AG08395 (cell line): ENCODE measurements around the gene THADA.

Source experiments
- DNase-seq: peaks from one replicate; pipeline ENCODE4 v3.0.0; 2012; ENCODE audit warnings: mixed read lengths, low spot score

THADA gene

DNA sequence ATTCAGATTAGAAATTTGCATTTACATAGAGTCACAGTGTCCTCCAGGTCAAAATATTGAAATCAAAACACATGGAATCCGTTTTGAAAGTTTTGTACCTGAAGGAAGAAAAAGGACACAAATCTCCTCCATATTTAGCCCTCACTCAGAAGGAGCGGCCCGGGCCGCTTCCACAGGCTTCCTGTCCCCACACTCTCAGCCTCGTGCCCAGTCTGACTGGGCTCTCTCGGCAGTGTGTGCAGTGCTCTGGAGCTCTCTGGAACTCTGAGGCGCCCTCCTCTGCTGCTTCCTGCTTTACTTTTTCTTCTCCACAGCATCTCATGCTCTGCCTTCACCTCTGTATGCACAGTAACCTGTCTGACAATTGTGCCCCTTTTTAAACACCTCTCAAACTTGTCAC lies 347.2 kb downstream of the THADA start:
- DNase-seq: no peak

DNA sequence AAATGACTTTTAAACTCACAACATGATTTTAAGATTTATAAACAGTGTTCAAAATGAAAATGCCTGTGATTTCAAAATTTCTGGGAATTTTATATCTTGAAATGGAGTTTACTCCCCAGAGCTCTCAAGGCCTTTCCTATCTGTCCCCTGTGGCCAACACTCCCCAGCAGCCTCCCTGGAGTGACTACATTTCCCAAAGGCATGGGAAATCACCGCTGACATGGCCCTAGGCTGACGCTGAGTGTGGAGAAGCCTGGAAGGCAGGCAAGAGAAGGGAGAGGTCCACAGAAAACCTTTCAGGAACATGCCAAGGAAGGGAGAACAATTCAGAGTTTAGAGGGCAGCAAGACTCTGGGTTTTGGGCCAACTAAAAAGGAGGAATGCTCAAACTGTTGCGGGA lies 349.2 kb downstream of the THADA start:
- DNase-seq: no peak

DNA sequence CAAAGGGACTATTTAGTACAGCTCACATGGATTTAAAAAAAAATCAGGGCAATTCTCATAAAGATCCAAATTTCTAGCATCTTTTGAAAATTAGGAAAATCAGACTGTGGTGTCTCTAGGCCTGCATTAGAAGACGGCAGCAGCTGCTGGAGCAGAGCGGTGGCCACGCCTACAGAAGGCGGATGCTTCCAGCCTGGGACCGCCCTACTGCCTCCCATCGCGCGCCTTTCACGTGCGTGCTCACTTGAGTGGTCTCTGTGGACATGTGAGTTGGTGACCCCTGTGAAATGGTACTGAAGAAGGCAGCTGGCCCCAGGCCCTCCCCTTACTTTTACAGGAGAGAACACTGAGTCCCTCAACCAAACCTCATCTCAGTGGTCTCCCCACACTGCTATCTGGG lies 354.3 kb downstream of the THADA start:
- no peak for DNase-seq

DNA sequence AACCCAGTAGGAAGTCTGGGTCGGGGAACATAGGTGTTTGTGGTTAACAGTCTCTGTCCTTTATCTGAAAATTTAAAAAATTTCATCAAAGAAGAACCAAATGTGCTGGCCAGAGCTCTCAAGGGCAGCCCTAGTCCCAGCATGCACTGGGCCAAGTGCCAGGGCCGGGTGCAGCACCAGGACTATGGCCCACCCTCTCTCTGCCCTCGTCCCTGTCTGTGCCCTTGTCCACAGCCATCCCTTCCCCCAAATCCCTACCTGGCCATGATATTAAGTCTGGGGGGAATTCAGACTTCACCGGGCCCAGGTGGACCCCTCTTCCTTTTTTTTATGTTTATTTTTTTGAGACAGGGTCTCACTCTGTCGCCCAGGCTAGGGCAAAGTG lies 355.1 kb downstream of the THADA start:
- DNase-seq: no peak

DNA sequence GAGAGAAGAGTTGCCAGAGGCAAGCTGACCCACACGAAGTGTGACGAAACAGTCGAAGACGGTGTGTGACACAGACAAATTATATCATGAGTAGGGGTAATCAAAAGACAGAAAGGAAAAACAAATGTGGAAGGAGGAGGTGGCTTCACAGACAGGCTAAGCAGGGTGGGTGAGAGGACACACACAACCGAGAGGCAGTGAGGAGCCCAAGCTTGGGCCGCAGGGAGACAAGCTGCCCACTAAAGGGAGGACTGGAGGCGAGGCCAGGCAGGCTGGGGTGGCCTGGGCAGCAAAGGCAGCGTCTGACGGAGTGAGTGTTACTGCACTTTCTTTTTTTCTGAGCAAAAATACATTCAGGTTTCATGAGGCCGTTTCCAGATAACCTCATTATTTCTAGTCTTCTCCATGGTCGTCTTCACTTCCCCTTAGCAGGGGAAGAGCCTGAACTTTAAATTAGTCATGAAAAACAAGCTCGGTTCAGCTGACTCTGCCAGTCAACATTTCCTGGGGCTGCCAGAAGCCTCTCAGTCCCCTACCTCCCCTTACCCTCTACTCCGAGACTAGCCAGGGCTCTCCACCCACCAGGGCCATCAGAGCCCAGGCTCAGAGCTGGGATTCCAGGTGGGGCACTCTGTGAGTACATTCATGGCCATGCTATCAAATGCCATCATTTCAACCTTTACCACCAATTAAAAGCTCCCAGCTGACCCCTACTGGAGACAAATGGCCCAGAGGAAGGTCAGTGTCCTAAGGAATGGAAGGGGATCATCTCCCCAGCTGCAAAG lies 355.7 kb downstream of the THADA start:
- no peak for DNase-seq

DNA sequence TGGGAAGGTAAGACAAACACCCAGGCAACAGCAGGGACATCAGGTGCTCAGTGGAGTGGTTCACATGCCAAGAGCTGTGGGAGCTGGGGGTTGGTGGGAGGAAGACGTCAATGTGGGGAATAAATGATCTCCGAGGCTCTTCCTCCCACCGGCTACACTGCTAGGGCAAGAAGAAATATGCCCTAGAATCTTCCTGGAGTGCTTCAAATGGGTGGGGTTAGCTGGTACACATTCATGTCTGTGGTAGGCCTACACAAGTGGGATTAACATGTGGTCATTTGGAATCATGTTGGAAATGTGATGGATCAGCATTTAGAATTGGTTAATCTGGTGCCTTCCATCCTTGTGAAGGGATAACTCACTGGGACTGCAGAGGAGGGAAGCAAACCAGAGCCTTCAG lies 357.0 kb downstream of the THADA start:
- no peak for DNase-seq

DNA sequence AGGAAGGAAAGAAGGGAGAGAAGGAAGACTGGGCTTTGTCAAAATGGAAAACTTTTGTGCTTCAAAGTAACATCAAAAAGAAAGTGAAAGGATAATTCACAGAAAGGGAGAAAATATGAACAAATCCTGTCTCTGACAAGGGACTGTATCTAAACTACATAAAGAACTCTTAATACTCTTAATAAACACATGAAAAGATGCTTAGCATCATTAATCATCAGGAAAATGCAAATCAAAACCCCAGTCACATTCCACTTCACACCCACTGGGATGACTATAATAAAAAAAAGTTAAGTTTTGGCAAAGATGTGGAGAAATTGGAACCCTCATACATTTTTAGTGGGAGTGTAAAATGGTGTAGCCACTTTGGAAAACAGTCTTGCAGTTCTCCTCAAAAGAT lies 357.7 kb downstream of the THADA start:
- no peak for DNase-seq

DNA sequence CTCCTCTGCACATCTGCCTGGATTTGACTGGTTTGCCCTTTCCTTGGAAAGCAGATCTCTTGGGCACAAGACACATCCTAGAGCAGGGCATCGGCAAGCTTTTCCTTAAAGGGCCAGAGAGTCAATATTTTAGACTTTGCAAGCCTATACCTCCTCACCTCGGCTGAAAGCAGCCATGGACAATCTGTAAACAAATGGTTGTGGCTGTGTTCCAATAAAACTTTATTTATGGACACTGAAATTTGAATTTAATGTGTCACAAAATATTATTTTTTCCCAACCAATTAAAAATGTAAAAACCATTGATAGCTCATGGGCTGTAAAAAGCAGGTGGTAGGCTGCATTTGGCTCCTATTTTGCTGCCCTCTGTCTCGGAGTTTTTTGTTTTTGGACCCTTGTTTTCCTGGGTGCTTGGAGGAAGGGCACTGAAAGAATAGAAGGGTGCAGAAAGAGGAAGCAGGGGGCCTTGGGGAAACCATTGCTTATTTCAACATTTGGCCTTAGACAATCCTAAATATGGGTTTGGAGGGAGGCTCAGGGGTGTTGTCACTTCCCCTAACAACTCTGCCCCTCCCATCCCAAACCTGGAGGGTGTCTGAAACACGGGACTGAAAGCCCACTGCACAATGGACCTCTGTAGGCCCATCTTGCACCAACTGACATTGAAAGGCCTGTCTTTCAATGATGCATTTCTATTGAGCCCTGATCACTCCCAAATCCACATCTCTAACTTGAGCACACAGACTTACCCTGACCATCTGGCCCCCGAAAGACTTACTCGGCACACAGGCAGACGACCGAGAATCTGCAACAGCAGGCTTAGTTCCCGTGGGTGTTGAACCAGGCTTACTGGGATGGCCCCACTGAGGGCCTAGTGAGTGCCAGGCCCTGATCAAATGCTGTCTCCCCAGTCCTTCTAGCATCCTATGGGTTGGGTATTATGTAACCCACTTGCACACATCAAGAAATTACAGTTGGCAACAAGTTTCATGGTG lies 362.3 kb downstream of the THADA start:
- no peak for DNase-seq

DNA sequence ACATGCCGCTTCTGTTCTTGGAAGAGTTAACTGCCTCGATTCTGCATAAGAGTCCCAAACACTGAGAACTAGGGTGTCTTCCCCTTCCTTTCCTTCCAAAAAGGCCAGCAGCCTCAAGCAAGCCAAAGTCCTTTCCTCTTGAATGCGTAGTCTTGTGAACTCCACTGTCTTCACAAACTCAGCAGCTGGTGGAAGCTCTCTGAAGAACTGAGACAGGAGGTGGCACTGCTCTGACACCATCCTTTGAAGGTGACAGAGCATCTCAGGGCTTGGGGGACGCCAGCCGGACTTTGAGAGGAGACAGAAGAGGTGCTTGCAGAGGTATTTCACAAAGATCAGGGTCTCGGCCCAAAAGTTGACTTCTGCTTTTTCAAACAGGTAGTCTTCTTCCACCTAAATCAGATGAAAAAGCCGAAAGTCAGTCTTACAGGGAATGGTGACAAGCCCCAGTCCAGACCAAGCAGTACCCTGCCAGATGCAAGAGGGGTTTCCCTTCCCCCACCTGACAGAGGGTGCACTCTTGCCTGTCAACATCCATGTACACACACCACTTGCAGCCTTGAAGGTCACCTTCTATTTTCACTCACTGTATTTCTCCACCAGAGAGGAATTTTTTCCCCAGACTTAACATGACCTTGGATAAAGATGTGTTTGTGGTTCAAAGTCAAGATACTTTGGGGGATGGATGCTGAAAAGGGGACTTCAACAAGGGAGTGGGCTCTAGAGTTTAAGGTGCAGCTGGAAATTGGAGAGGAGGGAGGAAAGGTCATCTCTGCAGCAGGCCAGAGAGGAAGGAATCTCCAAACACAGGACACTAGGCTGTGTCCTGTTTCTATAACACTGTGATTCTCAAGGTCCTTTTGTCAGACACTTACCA lies 364.6 kb downstream of the THADA start:
- DNase-seq: no peak

DNA sequence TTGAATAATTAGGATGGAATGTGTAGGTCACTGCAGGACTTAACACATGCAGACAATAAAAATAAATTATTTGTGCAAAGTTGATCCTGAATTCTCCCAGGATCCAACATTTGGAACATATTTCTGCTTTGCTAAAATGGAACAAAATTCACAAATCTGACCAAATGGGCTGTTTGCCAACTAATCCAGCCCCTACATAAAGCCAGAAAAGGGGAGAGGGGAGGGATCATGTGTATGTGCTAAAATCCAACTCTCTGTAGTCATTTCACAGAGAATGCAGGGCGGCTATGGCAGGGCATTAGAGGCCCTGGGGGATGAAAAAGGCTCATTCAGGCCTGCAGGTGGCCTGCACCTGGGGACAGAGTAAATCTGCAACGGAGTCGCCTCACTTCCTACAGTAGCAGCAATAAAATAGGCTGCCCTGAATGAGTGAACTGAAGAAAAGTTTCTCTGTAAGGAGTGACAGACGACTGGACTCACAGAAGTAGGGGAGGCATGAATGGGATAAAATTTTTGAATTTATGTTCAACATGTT lies 365.4 kb downstream of the THADA start:
- no peak for DNase-seq

DNA sequence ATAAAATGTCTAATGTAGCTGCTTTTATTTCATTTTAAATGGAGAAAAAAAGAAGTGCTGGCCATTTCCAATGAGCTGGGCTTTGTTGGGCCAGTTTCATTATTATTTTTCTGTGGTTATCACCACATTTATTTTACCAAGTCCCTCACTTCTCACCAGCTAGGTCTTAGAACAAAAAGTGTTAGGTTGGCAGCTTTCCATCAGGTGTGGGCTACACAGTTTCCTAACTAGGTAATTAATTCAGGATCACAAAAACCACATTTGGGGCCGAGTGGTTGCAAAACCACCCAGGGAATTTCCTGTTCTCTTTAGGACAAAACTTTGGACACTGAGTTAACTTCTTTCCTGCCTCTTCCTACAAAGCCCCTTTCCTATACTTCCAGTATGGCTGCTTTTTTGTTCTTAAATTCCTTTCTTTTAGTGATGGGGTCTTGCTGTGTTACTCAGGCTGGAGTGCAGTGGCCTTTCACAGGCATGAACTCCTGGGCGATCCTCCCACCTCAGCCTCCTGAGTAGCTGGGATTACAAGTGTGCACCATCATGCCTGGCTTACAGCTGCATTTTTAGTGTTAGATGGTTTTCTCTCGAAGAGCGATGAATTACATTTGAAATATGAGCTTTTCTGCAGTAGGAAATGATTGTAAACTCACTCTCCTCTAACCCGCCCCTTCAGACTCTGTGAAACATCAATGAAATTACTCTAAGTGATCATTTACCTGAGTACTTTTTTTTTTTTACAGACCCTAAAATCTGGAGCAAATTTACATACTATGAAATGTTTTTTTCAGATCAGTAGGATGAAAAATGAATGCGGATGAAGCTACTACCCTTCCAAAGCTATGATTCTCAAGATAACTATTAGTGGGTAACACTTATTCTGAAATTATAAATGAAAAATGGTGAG lies 366.8 kb downstream of the THADA start:
- DNase-seq: no peak

DNA sequence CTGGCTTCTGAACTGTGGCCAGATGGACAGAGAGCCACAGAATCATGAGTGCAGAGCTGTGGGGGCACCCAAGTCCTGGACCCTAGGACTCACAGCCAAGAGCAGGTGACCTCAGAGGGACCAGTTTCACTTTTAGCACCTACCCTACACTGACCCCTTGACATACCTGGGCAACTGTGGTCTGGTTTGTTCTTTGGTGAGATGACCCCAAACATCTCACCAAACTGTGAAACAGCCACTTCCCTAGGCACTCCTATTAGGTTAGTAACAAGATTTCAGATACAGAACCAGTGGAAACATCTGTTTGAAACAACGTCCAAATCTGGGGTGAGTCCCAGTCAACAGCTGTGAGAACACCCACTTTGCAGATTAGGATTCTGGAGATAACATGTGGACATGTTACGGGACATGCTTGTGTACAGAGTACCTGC lies 367.5 kb downstream of the THADA start:
- no peak for DNase-seq

DNA sequence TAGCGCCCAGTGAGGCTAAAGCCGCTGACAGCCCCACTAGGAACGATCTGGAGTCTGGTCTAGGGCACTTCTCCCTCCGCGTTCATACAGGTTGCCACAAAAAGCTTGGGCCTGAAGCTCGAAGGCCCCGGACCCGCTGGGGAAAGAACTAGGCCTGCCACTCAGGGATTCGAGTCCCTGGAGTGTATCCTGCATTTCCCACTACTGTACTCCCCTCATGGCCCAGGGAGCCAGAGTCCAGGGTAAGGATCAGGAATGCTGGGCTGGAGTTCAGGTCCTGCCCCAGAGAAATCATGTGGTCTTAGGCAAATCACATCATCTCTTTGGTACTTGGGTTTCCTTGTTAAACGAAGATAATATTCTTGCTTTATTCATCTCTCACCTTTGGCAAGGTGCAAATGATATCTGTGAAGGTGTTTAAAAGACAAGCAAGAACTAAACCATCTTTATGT lies 368.0 kb downstream of the THADA start:
- no peak for DNase-seq

DNA sequence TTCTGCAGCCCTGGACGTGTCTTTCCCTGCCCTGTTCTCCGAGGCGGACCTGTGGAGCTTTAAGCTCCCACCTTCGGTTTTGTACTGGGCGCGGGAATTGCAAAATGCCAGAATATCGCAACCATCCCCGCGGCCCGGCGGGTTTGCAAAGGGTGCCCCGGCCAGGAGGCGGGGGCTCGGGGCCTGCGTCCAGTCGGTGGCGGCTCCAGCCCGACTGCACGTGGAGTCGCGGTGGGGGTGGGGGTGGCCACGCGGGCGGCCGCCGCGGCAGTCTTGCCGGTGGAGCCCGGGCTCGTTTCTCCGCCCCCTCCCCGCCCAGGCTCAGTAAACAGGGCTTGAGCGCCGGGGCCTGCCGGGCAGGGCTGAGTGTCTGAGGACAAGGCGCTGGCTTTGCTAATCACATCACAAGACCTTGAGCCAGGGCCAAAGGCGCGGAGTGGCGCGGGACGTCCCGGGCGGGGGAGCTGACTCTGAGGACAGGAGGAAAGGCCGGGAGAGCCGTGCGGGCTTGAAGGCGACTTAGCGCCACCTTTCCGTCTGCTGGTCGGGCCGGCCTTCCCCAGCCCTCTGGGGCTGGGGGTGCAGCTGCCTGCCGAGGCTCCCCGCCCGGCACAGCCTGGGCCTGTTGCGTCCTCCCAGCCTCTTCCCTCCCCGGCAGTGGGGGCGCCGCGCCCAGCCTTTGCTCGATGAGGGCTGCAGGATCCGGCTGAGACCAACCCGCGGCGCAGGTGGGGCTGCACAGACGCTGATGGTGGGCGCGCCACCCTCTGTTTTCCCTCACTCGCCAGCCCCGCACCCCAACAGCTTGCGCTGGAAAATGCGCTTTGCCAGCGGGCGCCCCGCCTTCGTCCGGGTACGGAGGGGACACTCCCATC lies 368.6 kb downstream of the THADA start:
- peak; percentile 68 for DNase-seq

DNA sequence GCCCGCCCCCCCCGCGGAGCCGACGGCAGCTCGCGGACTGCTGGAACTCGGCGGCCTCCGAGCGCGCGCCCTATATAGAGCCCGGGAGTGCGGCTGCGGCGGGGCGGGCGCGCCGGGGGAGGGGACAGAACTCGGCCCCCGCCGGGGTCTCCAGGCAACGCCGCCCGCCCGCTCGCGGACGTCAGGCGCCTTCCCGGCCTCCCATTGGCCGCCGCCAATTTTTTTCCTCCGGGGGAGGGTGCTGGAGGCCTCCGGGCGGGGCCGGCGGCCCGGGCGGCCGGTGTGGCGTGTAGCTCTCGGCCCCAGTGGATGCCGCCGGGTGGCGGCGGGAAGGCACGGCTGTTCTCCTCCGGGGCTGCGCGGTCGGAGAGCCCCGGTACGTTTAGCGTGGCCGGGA lies 369.3 kb downstream of the THADA start, which contains the start of gene ZFP36L2:
ZFP36L2 (minus strand) TSS at position 49 of the 397 bp plus-strand sequence. CDS start 291 bp downstream, outside the sequence.
- DNase-seq: peak; percentile 98

DNA sequence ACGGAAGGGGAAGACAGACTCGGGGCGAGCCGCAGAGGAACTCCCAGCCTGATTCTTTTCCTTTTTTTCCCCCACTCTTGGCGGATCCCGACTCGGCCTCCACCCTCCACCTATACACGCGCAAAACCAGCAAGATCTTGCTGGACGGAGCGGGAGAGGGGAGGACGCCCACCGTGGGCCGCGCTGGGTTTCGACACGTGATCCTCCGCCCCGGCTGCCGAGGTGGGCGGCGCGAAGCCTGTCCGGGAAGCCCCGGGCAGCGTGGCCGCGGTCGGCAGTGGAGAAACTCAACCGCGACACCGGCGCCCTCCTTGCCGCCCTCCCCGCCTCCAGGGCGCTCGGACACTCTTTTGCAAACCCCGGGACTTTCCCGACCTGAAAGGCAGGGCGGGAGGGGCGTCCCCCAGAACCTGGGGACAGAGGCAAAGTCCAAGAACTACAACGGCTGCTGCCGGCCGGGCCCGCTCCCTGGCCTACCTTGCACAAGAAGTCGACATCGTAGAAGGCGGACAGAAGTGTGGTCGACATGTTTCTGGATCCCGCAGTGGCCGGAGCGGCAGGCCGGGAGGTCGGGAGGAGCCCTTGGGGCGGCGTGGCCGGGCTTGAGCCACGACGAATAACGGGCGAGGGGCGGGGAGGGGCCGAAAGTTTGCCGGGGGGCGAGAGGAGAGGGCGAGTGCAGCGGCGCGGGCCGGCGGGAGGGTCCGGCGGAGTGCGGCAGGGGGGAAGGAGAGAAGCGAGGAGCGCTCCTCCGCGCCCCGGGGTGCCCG lies 369.9 kb downstream of the THADA start:
- DNase-seq: peak; percentile 46

DNA sequence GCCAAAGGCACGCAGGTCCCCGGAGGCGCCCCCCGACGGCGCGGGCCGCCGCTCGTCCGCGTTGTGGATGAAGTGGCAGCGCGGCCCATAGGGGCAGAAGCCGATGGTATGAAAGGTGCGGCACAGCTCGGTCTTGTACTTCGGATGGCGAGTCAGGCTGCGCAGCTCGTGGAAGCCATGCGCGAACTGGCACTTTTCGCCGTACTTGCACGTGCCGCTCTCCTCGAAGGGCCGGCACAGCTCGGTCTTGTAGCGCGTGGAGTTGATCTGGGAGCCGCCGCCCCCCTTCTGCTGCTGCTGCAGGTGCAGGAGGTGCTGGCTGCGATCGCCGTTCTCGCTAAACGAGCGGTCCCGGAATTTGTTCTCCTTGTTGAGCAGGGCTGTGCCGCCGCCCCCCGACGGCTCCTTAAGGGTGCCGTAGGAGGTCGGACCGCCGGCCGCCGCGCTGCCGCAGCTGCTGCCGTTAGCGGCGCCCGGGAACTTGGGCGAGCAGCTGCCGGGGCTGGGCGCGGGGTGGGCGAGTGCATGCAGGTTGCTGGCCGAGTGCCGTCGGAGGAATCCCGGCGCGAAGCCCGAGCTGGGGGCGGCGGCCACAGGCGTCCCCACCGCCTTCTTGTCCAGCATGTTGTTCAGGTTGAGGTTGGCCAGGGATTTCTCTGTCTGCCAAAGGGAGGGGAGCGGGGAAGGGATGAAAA lies 370.6 kb downstream of the THADA start:
- no peak for DNase-seq

DNA sequence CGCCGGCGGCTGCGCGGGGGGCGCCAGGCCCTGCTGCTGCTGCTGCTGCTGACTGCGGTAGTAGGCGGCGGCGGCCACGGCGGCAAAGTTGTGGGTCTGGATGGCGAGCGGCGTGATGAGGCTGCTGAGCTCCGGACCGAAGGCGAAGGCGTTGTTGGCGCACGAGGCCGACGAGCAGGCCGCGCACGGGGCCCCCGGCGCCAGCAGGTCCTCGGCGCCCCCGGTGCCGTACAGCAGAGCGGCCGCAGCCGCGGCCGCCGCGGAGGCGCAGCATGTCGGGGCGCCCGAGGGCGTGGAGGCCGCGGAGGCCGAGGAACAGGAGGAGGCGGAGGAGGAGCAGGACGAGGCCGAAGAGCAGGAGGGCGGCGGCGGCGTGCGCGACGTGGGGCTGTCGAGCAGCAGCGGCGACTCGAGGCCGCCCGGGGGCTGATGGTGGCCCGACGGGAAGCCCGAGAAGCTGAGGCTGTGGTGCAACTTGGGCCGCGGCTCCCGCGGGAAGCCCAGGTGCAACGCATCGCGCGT lies 371.2 kb downstream of the THADA start:
- no peak for DNase-seq
